K562 (cell line): Measurements from ENCODE around the gene PTRHD1. TPM values are rescaled to one million over a fixed set of nuclear protein-coding genes. Genes with fewer than 3 reads are reported as not detected.

Source experiments
- ATF7 ChIP-seq: fragments of 450-650 bp; IDR thresholded peaks from 2 replicates; pipeline ENCODE4 v1.7.1; 2014; ENCODE audit warnings: mild to moderate bottlenecking, moderate library complexity
- EHMT2 ChIP-seq: fragments of 450-650 bp; IDR thresholded peaks from 2 replicates; pipeline ENCODE4 v1.6.1; 2018; ENCODE audit warnings: antibody characterized with exemption
- HIVEP1 ChIP-seq: fragments of 250-450 bp; sonication (Bioruptor Pico); IDR thresholded peaks from 2 replicates; pipeline ENCODE4 v1.4.0; 2020; ENCODE audit warnings: mild to moderate bottlenecking
- MCM3 ChIP-seq: fragments of 450-650 bp; IDR thresholded peaks from 2 replicates; pipeline ENCODE4 v1.6.1; 2016
- MLX ChIP-seq, 2 experiments: fragments of 450-650 bp in 1 of 2; sonication (generic) in 1 of 2; formaldehyde crosslinking; conservative IDR thresholded peaks; 2 replicates each; pipeline versions ENCODE4 v1.4.0 to v1.8.1; 2020 to 2022; ENCODE audit warnings: mild to moderate bottlenecking in 1 of 2, missing genetic modification reagents in 1 of 2
- NR0B1 ChIP-seq: fragments of 450-650 bp; IDR thresholded peaks from one replicate; pipeline ENCODE4 v1.6.1; 2018; ENCODE audit warnings: mild to moderate bottlenecking, moderate library complexity; ENCODE audit not compliant: partially characterized antibody
- RCOR1 ChIP-seq, 2 experiments: IDR thresholded peaks; 2 replicates each; pipeline ENCODE4 v1.6.1; 2012; ENCODE audit warnings: low read depth in 2 of 2, low read length in 2 of 2, borderline replicate concordance in 1 of 2, improper control_type of control experiment in 1 of 2
- SIN3B ChIP-seq: fragments of 450-650 bp; IDR thresholded peaks from 2 replicates; pipeline ENCODE4 v1.6.1; 2017; ENCODE audit warnings: low read depth, mild to moderate bottlenecking, moderate library complexity
- SLC30A9 ChIP-seq: fragments of 250-450 bp; sonication (Bioruptor Pico); IDR thresholded peaks from 2 replicates; pipeline ENCODE4 v1.8.0; 2022; ENCODE audit warnings: mild to moderate bottlenecking, moderate library complexity
- SPI1 ChIP-seq: IDR thresholded peaks from 2 replicates; pipeline ENCODE4 v1.6.1; 2011; ENCODE audit warnings: low read depth, low read length, control low read depth, borderline replicate concordance
- SRSF9 ChIP-seq: fragments of 200-400 bp; formaldehyde crosslinking; IDR thresholded peaks from 2 replicates; pipeline ENCODE4 v1.6.1; 2017; ENCODE audit warnings: low read depth, low read length, borderline replicate concordance
- XRCC5 ChIP-seq: fragments of 200-400 bp; formaldehyde crosslinking; IDR thresholded peaks from 2 replicates; pipeline ENCODE4 v1.6.1; 2017; ENCODE audit warnings: low read depth, mild to moderate bottlenecking, low read length
- ZC3H11A ChIP-seq: IDR thresholded peaks from 2 replicates; pipeline ENCODE4 v1.6.1; 2012; ENCODE audit warnings: low read depth, low read length, improper control_type of control experiment
- ZEB2 ChIP-seq: fragments of 450-650 bp; IDR thresholded peaks from 2 replicates; pipeline ENCODE4 v1.6.1; 2016
- ZFP36 ChIP-seq: fragments of 150-350 bp; IDR thresholded peaks from 2 replicates; pipeline ENCODE4 v1.6.1; 2018; ENCODE audit warnings: low read length, low read depth; ENCODE audit not compliant: partially characterized antibody
- ZKSCAN8 ChIP-seq: fragments of 200-800 bp; sonication (Bioruptor generic); IDR thresholded peaks from 2 replicates; pipeline ENCODE4 v1.6.1; 2016; ENCODE audit warnings: missing genetic modification characterization, missing compliant biosample characterization
- ZNF639 ChIP-seq, 2 experiments: fragments of 200-800 bp in 1 of 2; sonication (Bioruptor generic) in 1 of 2; sonication (generic) in 1 of 2; formaldehyde crosslinking in 1 of 2; IDR thresholded peaks in 1 of 2; conservative IDR thresholded peaks in 1 of 2; 2 replicates each; pipeline versions ENCODE4 v1.5.0 to v1.6.1; 2016 to 2020; ENCODE audit warnings: missing compliant biosample characterization in 1 of 2, missing genetic modification characterization in 1 of 2, missing genetic modification reagents in 1 of 2
- ZNF699 ChIP-seq: fragments of 250-450 bp; sonication (Bioruptor Pico); IDR thresholded peaks from 2 replicates; pipeline ENCODE4 v1.8.0; 2021; ENCODE audit warnings: mild to moderate bottlenecking, moderate library complexity; ENCODE audit not compliant: insufficient replicate concordance
- ZNF766 ChIP-seq: fragments of 200-800 bp; sonication (Bioruptor generic); conservative IDR thresholded peaks from 2 replicates; pipeline ENCODE4 v1.6.1; 2016; ENCODE audit warnings: missing genetic modification characterization, missing compliant biosample characterization
- ZNF830 ChIP-seq: fragments of 250-450 bp; sonication (Bioruptor Pico); IDR thresholded peaks from 2 replicates; pipeline ENCODE4 v1.5.0; 2021; ENCODE audit warnings: mild to moderate bottlenecking
- polyA plus RNA-seq, 8 experiments: library from polyadenylated mRNA; depleted of rRNA in 4 of 8; stranded (reverse) in 5 of 8; unstranded in 3 of 8; fragments of >200 nt; fragmentation: Nextera tagmentation in 2 of 8; fragmentation: Illumina TruSeq in 1 of 8; extraction: Ambion mirVana in 2 of 8; extraction: Trizol in 1 of 8; gene quantifications; 2 replicates each; pipeline versions ENCODE4 v1.2.1 to v1.2.3, GENCODE V29; 2011 to 2014; ENCODE audit warnings: inconsistent platforms in 1 of 8, missing spikeins in 1 of 8
- total RNA-seq, 7 experiments: library from RNA; depleted of rRNA in 6 of 7; stranded (reverse); fragments of >200 nt in 6 of 7; fragmentation: Illumina TruSeq in 2 of 7; extraction: Trizol in 2 of 7; gene quantifications; 2 replicates each; pipeline versions ENCODE4 v1.2.1 to v1.2.3, GENCODE V29; 2011 to 2021; ENCODE audit warnings: low replicate concordance in 1 of 7
- TF ChIP-seq, protein P1 (sequence below): fragments of 200-400 bp; formaldehyde crosslinking; IDR thresholded peaks from 2 replicates; pipeline ENCODE4 v1.6.1; 2017; ENCODE audit warnings: mild to moderate bottlenecking, low read depth, low read length, moderate library complexity
- TF ChIP-seq, protein P2 (sequence below): fragments of 250-450 bp; sonication (Bioruptor Pico); IDR thresholded peaks from 2 replicates; pipeline ENCODE4 v1.5.0; 2022; ENCODE audit warnings: mild to moderate bottlenecking

Gene PTRHD1
- total and polyA plus RNA-seq, 9 of the 15 experiments (the other 6 are each of a cell fraction or from before 2014, with no cell fraction given) = 15.8 to 83.2 (median 46.6) TPM

DNA sequence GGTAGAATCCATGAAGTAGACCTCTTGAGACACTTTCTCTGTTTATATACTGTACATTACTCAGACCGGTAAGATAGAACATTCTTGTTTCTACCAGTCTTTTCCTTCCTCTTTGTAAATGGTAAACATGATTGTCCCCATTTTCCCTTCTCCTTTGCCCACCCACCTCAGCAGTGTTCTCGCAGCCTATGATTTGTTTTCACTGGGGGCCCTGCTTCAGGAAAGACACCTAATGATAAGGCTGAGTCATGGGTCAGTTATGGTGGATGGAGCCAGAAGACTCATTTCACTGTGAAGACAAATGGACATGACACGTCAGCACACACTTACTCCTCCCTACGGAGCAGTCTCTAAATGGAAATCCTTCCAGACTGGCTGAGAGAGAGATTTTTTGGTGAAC lies 23.7 kb upstream of the PTRHD1 start (continued):
- peak in 1 of 2 experiments; percentile 57; a peak in 1 of 4 replicates for TF ChIP-seq ZNF639 (CRISPR knock-in tag; conservative IDR thresholded peaks at IDR 0.05 in 1 of 2, IDR thresholded peaks at IDR 0.05 in 1 of 2)
- no peak for TF ChIP-seq ZKSCAN8
- TF ChIP-seq RCOR1 (IDR thresholded peaks at IDR 0.05; ENCODE audit: borderline replicate concordance in 1 of 2, low read depth in 2 of 2, low read length in 2 of 2) = peak in 1 of 2 experiments; percentile 47; a peak in 1 of 4 replicates
- TF ChIP-seq SRSF9 = no peak
- no peak for TF ChIP-seq MCM3
- TF ChIP-seq ZNF766 (CRISPR knock-in tag) = peak; percentile 24; the same call in 1 of the 2 replicates
- no peak for TF ChIP-seq ZC3H11A
- no peak for TF ChIP-seq SPI1
- TF ChIP-seq EHMT2 = peak; percentile 61; the same call in 1 of the 2 replicates
- TF ChIP-seq HIVEP1 = no peak
- TF ChIP-seq MLX (CRISPR knock-in tag; conservative IDR thresholded peaks at IDR 0.05) = no peak
- TF ChIP-seq SLC30A9 (CRISPR knock-in tag) = no peak
- TF ChIP-seq, protein P1, sequence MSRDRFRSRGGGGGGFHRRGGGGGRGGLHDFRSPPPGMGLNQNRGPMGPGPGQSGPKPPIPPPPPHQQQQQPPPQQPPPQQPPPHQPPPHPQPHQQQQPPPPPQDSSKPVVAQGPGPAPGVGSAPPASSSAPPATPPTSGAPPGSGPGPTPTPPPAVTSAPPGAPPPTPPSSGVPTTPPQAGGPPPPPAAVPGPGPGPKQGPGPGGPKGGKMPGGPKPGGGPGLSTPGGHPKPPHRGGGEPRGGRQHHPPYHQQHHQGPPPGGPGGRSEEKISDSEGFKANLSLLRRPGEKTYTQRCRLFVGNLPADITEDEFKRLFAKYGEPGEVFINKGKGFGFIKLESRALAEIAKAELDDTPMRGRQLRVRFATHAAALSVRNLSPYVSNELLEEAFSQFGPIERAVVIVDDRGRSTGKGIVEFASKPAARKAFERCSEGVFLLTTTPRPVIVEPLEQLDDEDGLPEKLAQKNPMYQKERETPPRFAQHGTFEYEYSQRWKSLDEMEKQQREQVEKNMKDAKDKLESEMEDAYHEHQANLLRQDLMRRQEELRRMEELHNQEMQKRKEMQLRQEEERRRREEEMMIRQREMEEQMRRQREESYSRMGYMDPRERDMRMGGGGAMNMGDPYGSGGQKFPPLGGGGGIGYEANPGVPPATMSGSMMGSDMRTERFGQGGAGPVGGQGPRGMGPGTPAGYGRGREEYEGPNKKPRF = no peak
- TF ChIP-seq SIN3B = no peak
- no peak for TF ChIP-seq ATF7
- no peak for TF ChIP-seq ZNF830 (CRISPR knock-in tag)
- no peak for TF ChIP-seq ZEB2
- no peak for TF ChIP-seq XRCC5
- TF ChIP-seq ZFP36 = no peak
- TF ChIP-seq, protein P2, sequence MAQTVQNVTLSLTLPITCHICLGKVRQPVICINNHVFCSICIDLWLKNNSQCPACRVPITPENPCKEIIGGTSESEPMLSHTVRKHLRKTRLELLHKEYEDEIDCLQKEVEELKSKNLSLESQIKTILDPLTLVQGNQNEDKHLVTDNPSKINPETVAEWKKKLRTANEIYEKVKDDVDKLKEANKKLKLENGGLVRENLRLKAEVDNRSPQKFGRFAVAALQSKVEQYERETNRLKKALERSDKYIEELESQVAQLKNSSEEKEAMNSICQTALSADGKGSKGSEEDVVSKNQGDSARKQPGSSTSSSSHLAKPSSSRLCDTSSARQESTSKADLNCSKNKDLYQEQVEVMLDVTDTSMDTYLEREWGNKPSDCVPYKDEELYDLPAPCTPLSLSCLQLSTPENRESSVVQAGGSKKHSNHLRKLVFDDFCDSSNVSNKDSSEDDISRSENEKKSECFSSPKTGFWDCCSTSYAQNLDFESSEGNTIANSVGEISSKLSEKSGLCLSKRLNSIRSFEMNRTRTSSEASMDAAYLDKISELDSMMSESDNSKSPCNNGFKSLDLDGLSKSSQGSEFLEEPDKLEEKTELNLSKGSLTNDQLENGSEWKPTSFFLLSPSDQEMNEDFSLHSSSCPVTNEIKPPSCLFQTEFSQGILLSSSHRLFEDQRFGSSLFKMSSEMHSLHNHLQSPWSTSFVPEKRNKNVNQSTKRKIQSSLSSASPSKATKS = no peak
- no peak for TF ChIP-seq ZNF699 (CRISPR knock-in tag)
- TF ChIP-seq NR0B1 = no peak
